Stimulated activated CD4-positive, alpha-beta T cell treated with anti-CD3 and anti-CD28 coated beads, Interleukin-2, amount 100 ng/mL, for 48 hours (primary cell): ENCODE data around the gene CLCN2.

Experiments
- DNase-seq, 2 donors: peaks; one replicate each; pipeline ENCODE4 v3.0.0-alpha.2; 2020

The CLCN2 gene

DNA sequence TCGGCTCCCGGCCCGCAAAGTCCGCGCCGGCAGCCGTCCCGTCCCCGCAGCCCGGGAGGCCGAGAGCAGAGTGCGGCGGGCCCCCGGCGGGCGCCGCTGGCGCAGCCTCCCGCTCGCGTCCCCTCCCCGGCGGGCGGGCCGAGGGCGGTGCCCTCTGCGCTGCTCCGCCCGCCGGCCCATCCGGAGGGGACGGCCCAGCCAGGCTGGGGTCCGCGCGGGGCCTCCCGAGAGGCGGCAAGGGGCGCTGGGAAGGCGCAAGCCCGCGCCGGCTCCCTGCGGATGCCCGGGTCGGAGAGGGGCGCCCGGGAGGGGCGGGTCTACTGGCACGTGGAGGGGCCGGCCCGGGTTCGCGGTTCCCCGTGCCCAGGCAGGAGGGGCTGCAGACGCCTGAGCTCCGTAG, at the start of gene CLCN2, which contains the start of gene POLR2H:
Gene CLCN2 (minus strand): TSS at position 74 of the 400 bp plus-strand sequence. CDS start 126 bp downstream, outside the sequence.
Gene POLR2H (plus strand): TSS at position 179 of the 400 bp plus-strand sequence. CDS start 1,783 bp downstream, outside the sequence.
- peak; percentile 25 to 43 for DNase-seq

DNA sequence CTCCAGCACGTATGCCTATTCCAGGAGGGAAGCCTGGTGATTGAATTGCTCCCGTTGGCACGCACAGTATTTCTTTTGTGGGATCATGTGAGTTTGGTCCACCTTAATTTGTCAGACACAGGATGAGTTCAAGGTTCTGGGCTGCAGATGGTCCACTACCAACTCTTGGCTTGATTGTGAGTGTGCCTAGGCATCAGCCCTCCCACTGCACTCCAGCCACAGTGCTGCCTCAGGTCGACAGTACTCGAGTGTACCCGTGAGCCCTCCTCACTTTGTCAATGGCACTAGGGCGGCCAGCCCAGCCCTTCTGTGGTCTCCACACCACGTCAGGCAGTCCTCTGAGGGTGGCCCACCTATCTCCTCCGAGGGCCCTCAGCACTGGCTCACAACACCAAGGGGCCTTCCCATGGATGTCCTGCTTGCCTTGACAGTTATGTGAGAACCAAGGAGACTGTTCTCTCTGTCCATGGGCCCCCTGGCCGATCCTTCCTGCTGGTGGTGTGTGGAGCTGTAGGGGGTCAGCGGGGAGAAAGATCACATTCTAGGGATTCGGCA, 48.6 kb upstream of the CLCN2 start:
- DNase-seq = no peak

DNA sequence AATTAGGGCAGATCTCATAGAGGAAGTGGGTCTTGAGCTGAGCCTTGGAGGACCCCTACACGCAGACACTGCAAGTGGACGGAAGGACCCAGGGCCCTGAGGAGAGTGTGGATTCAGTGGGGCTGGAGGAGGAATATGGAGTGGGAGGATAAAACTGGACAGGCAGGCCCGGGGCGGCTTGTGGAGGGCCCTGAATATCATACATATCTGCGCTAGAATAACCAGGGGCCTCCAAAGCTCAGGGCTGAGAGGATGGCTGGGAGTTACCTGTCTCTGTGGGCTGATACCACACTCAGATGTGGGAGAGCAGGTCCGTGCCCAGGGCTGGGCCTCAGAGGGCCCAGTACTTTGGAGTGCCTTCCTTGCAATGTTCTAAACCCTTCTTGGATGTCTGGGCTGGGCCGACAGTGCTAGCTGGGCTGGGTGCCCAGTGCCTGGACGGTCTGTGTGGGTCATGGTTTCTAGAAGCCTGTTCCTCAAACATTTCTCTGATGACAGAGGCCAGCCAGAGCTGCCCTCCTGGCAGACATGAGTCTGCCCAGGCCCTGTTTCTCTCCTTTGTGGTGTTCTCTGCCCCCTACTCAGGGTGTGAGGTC, 48.0 kb upstream of the CLCN2 start:
- DNase-seq = no peak

DNA sequence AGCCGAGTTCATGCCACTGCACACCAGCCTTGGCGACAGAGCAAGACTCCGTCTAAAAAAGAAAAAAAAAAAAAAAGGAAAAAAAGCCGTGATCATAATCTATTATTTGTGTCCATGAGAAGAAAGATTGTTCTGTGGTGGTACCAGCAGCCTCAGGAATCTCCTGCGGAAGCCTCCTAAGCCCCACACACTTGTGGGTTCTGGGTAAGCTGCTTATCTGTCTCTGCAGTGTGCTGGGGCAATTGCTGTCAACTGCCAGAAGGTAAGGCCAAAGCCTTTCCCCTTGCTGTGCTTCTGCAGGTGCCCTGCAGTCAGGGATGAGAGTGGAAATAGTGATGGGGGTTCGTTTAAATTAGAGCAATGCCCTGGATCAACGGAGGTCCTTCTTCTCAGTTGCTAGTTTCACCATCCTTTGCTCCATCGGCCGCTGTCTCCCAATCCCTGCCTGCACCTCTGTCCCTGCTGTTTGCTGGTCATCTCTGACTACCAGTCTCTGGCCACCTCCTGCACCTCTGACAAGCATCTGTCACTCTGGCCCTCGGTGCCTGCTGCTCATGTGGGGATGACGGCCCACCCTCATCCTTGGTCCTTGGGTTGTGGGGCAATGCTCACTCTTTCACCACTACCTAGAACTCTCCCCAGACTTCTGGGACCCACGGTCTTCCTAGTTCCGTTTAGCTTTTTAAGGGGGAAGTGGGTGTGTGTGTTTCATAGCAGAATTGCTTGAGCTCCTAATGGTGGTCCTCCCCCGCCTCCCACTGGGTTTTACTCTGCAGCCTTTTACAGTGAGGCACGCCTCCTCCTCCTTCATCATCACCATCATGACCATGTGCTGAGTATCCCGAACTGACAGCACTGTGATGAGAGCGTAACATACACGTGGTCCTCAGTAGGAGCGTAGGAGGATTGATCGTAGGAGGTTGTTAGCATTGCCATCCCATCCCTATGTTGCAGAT, 43.9 kb upstream of the CLCN2 start:
- DNase-seq = no peak

DNA sequence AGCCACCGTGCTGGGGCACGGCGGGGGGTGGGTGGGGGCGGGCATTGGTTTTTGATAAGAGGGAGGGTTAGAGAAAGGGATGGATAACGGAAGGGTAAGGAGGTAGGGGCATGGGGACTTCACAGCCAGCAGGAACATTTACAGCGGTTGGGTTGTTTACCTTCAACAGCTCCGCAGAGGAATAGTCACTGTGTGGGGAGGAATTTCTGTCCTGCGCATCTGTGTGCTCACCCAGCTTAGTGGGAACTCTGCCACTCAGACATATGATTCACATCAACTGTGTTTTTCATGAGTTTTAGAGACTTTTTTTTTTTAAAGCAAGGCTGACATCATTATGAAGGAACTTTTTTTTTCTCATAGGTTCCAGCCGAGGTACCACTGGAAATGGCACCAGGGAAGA, 38.0 kb upstream of the CLCN2 start:
- no peak for DNase-seq

DNA sequence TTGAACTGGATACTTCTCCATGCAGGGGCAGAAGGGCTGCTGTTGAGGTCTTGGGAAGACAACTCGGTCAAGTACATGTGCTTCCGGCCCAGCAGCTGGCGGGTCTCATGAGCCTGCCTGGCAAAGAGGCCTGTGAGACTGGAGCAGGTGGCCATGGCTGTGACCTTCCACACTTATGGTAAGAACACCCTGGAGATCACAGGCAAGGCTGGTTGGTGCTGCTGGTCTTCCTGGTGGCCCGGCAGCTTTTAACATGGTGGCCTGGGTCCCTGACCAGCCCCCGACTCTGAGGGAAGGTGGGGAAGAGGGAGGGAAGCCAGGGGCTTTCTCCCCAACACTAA, 33.9 kb upstream of the CLCN2 start:
- no peak for DNase-seq

GRCh38 chr3:184391266-184391665, 29.9 kb upstream of the CLCN2 start:
- DNase-seq = no peak

GRCh38 chr3:184389935-184390528, 28.6 kb upstream of the CLCN2 start:
- DNase-seq = no peak

- DNase-seq = no peak
These were observed 28.0 kb upstream of the CLCN2 start for GRCh38 chr3:184389384-184389783.

GRCh38 chr3:184388936-184389230, 27.5 kb upstream of the CLCN2 start:
- DNase-seq = no peak

DNA sequence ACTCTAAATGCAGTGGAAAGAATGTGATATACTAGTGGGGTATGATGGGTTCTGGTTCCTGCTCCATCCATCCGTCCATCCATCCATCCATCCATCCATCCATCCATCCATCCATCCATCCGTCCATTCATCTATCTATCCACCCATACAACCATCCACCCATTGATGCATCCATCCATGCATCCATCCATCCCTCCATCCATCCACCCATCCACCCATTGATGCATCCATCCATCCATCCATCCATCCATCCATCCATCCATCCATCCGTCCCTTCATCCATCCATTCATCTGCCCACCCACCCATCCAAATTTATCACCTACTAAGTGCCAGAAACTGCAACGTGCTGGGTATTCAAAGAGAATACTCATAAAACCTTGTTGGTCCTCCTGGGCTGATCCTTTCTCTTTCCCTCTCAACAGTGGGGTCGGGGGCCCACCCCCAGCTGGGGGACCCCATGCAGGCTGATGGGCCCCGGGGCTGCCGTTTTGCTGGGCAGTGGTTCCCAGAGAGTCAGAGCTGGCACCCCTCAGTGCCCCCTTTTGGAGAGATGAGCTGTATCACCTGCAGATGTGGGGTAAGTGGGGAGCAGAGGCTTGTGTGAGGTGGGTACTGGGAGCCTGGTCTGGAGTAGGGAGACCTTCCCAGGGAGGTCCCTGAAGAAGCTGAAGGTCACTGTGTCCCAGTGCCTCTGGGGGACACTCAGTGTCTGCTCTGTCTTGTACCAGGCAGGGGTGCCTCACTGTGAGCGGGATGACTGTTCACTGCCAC, 26.9 kb upstream of the CLCN2 start:
- no peak for DNase-seq

DNA sequence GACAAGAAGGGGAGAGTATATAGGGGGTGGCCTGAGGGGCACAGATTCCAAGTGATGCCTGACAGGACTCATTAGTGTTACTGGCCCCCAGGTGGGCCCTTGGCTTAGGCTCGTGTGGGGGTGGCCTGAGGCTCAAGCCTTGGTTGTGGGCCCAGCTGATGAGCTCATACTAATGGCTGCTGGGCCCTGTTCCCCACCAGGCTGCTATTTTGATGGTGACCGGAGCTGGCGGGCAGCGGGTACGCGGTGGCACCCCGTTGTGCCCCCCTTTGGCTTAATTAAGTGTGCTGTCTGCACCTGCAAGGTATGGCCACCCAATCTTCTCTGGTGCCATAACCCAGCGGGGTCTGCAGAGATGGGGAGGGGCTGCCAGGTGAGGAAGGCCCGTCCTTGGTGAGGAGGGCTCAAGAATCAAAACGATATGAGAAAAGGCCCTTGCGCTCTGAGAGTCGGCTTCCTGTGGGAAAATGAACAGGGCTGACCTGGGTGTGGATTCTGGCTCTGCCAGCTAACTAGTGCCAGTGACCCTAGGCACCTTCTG, 25.8 kb upstream of the CLCN2 start:
- DNase-seq = no peak

DNA sequence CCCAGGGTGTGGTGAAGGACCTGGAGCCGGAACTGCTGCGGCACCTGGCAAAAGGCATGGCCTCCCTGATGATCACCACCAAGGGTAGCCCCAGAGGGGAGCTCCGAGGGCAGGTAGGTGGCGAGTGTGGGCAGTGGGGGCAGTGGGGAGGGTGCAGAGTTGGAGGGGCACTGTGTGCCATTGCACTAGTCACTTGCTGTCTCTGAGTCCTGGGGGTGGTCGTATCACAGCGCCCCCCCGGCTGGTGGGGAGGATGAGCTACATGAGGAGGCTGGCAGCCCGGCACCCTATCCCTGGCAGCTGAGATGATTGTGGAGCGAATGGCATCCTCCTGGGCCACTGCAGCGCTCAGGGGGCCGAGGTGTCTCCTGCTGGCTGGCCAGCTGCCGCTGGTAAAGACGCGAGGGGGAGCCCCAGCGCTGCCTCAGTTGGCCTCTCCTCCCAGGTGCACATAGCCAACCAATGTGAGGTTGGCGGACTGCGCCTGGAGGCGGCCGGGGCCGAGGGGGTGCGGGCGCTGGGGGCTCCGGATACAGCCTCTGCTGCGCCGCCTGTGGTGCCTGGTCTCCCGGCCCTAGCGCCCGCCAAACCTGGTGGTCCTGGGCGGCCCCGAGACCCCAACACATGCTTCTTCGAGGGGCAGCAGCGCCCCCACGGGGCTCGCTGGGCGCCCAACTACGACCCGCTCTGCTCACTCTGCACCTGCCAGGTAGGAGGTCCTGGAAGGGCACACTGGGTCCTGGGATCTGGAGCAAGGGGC, 24.8 kb upstream of the CLCN2 start:
- DNase-seq = no peak

DNA sequence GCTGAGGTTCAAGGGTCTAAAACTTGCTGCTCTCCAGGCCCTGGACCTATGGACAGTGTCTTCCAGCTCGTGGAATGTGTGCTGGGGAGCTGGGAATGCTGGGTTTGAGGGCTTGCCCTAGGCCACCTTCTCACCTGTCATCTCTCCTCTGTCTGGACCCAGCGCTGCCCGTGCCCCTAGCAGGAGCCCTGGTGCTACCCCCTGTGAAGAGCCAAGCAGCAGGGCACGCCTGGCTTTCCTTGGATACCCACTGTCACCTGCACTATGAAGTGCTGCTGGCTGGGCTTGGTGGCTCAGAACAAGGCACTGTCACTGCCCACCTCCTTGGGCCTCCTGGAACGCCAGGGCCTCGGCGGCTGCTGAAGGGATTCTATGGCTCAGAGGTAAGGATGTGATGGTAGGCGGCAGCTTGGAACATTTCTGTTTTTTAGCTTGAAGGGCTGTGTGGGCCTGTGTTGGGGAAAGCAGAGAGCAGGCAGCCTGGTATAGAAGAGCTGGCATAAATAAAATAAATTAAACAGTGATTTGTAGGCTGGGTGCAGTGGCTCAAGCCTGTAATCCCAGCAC, 23.5 kb upstream of the CLCN2 start:
- no peak for DNase-seq

DNA sequence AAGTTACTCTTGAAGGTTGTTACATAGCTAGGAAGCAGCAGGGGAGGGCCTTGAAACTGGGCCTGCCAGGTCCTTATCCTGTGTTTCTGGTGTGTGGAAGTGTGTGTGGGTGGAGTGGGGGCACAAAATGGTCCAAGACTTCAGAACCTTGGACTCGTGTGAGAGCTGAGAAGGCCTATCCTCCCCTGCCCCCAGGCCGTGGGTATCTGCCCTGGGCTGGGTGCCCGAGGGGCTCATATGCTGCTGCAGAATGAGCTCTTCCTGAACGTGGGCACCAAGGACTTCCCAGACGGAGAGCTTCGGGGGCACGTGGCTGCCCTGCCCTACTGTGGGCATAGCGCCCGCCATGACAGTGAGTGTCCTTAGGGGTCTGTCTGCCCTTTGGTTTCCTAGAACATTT, 22.9 kb upstream of the CLCN2 start:
- no peak for DNase-seq

DNA sequence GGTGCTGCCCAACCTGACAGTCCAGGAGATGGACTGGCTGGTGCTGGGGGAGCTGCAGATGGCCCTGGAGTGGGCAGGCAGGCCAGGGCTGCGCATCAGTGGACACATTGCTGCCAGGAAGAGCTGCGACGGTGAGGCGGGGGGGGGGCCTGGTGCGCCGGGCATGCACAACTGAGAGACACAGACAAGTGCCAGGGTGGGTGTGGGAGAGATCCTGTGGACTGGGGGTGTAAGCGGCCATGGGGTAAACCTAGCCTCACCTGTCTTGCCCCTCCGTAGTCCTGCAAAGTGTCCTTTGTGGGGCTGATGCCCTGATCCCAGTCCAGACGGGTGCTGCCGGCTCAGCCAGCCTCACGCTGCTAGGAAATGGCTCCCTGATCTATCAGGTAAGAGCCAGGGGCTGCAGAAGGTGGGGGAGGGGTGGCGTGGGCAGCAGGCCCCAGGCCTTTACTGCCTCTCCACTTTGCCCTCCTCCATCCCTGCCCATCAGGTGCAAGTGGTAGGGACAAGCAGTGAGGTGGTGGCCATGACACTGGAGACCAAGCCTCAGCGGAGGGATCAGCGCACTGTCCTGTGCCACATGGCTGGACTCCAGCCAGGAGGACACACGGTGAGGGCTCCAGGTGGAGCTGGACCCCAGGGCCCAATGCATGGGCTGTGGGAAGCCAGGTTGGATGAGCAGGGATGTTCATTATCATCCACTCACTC, 21.8 kb upstream of the CLCN2 start:
- no peak for DNase-seq

DNA sequence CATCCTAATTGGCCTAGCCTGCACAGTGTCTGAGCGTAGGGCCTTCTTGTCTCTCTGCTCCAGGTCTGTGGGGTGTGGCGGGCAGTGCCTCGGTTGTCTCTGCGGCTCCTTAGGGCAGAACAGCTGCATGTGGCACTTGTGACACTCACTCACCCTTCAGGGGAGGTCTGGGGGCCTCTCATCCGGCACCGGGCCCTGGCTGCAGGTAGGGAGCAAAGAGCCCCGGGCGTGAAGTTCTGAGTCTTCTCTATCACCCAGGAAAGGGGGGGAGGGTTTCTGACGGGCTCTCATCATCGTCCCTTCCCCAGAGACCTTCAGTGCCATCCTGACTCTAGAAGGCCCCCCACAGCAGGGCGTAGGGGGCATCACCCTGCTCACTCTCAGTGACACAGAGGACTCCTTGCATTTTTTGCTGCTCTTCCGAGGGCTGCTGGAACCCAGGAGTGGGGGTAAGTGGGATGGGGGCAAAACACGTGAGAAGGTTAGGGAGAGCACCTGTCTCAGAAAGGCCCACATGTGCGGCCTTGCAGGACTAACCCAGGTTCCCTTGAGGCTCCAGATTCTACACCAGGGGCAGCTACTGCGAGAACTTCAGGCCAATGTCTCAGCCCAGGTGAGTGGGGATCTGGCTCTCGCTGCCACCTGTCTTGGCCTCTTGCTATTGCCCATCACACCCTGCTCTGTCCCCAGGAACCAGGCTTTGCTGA, 21.1 kb upstream of the CLCN2 start:
- no peak for DNase-seq

GRCh38 chr3:184381261-184382224, 20.1 kb upstream of the CLCN2 start:
- DNase-seq = no peak
